SU-DHL-6 (cell line): Measurements from ENCODE around the gene FBXO42.

Experiments
- H2AFZ ChIP-seq: fragments of 200-600 bp; sonication (generic); 2 replicates; pipeline ENCODE4 v1.6.1; 2014; ENCODE audit warnings: low read depth, mild to moderate bottlenecking, moderate library complexity, mixed read lengths, antibody characterized with exemption, low read length; ENCODE audit not compliant: severe bottlenecking
- H3F3A ChIP-seq: fragments of 200-600 bp; shearing (Covaris generic); 2 replicates; pipeline ENCODE4 v1.6.0; 2016; ENCODE audit warnings: antibody characterized with exemption, mild to moderate bottlenecking; ENCODE audit not compliant: insufficient read depth
- H3K27ac ChIP-seq: fragments of 200-600 bp; sonication (generic); 2 replicates; pipeline ENCODE4 v1.5.1; 2016; ENCODE audit warnings: low read depth, mild to moderate bottlenecking, low read length, moderate library complexity, mixed read lengths
- H3K27me3 ChIP-seq: fragments of 200-600 bp; sonication (generic), shearing (Covaris generic); 2 replicates; pipeline ENCODE4 v1.6.0; 2014; ENCODE audit warnings: mild to moderate bottlenecking, low read length
- H3K36me3 ChIP-seq: fragments of 200-600 bp; sonication (generic); 2 replicates; pipeline ENCODE4 v1.6.1; 2014; ENCODE audit warnings: mild to moderate bottlenecking, low read length, mixed read lengths
- H3K4me2 ChIP-seq: fragments of 300-600, 200-600 bp; shearing (Covaris generic), sonication (generic); 2 replicates; pipeline ENCODE4 v1.6.0; 2014; ENCODE audit warnings: low read length, low read depth, mild to moderate bottlenecking; ENCODE audit not compliant: poor library complexity, severe bottlenecking
- H3K4me3 ChIP-seq: fragments of 200-600 bp; sonication (generic); 2 replicates; pipeline ENCODE4 v1.5.1; 2014; ENCODE audit warnings: antibody characterized with exemption, low read length, mild to moderate bottlenecking, mixed read lengths; ENCODE audit not compliant: insufficient read depth, poor library complexity, severe bottlenecking
- H3K79me2 ChIP-seq: fragments of 200-600 bp; sonication (generic); 2 replicates; pipeline ENCODE4 v1.6.1; 2014; ENCODE audit warnings: mild to moderate bottlenecking, low read length, moderate library complexity; ENCODE audit not compliant: insufficient read depth
- H3K9ac ChIP-seq: fragments of 200-600 bp; sonication (generic); 2 replicates; pipeline ENCODE4 v1.7.0; 2014; ENCODE audit warnings: mild to moderate bottlenecking, low read length
- H3K9me2 ChIP-seq: fragments of 200-600 bp; sonication (generic); replicated peaks from 2 replicates; pipeline ENCODE4 v1.6.1; 2014; ENCODE audit warnings: low read length; ENCODE audit not compliant: insufficient read depth
- H3K9me3 ChIP-seq: fragments of 200-600 bp; sonication (generic); 2 replicates; pipeline ENCODE4 v1.6.1; 2014; ENCODE audit warnings: low read length, mixed read lengths; ENCODE audit not compliant: insufficient read depth
- H4K20me1 ChIP-seq: fragments of 200-600 bp; sonication (generic); 2 replicates; pipeline ENCODE4 v1.6.1; 2014; ENCODE audit warnings: low read depth, mild to moderate bottlenecking, antibody characterized with exemption, low read length, moderate library complexity, mixed read lengths
- EZH2phosphoT487 ChIP-seq: fragments of 200-600 bp; sonication (generic), shearing (Covaris generic); conservative IDR thresholded peaks from 2 replicates; pipeline ENCODE4 v1.6.1; 2018; ENCODE audit warnings: mild to moderate bottlenecking, antibody characterized with exemption, low read length, moderate library complexity, mixed read lengths
- TF ChIP-seq, protein P1 (sequence below): fragments of 200-600 bp; sonication (generic); IDR thresholded peaks from one replicate; pipeline ENCODE4 v1.5.1; 2017; ENCODE audit warnings: antibody characterized with exemption, mild to moderate bottlenecking, low read length, moderate library complexity; ENCODE audit not compliant: insufficient read depth, poor library complexity, severe bottlenecking

Gene FBXO42

DNA sequence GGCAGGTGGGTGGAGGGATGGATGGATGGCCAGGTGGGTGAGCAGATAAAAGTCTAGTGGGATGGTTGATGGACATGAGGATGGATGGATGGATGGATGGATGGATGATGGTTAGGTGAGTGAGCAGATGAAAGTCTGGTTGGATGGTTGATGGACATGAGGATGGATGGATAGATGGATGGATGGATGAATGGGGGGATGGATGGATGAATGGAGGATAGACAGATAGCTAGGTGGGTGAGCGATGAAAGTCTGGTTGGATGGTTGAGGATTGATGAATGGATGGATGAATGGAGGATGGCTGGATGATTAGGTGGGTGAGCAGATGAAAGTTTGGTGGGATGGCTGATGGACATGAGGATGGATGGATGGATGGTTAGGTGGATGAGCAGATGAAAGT, 130.8 kb downstream of the FBXO42 start:
- H3F3A ChIP-seq = no peaks in the 10 kb centered on the region
- no peak overlapping the region for H3K9ac ChIP-seq
- H2AFZ ChIP-seq = no peak overlapping the region
- H3K4me3 ChIP-seq = no peak overlapping the region
- H3K36me3 ChIP-seq = no peaks in the 10 kb centered on the region
- H3K27ac ChIP-seq = no peak overlapping the region
- H3K9me2 ChIP-seq = no peaks in the 10 kb centered on the region
- H3K4me2 ChIP-seq = no peak overlapping the region
- H3K9me3 ChIP-seq = no peaks in the 10 kb centered on the region
- H3K79me2 ChIP-seq = no peaks in the 10 kb centered on the region
- no peaks in the 10 kb centered on the region for H3K27me3 ChIP-seq
- TF ChIP-seq EZH2phosphoT487 = no peak
- TF ChIP-seq, protein P1, sequence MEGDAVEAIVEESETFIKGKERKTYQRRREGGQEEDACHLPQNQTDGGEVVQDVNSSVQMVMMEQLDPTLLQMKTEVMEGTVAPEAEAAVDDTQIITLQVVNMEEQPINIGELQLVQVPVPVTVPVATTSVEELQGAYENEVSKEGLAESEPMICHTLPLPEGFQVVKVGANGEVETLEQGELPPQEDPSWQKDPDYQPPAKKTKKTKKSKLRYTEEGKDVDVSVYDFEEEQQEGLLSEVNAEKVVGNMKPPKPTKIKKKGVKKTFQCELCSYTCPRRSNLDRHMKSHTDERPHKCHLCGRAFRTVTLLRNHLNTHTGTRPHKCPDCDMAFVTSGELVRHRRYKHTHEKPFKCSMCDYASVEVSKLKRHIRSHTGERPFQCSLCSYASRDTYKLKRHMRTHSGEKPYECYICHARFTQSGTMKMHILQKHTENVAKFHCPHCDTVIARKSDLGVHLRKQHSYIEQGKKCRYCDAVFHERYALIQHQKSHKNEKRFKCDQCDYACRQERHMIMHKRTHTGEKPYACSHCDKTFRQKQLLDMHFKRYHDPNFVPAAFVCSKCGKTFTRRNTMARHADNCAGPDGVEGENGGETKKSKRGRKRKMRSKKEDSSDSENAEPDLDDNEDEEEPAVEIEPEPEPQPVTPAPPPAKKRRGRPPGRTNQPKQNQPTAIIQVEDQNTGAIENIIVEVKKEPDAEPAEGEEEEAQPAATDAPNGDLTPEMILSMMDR = no peak
- no peaks in the 10 kb centered on the region for H4K20me1 ChIP-seq

DNA sequence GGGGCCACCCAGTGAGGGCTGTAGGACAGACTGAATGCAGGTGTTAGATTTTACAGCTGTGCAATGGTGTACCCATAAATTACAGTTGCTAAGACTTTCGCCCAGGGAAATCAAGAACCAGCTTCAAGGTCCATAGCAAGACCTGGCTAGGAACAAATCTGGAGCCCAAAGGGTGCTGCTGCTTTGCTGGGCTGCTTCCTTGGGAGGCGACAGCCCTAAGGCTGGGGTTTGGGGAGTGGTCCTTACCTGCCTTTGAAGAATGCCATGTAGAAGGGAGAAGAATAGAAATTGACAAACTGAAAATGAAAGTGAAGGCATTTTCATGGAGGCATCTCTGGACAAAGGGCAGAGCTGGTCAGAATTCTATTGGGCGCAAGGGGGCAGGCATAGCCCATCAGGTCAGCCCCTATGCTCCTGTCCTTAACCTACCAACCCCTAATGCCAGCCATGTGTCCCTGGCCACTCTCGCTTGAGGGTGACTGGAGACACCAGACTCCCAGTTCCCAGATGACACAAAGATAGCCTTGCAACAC, 132.2 kb downstream of the FBXO42 start:
- Histone ChIP-seq H2AFZ (no peak overlapping the region), H3K9me2 (no peaks in the 10 kb centered on the region), H3K9me3 (no peaks in the 10 kb centered on the region), H3K27ac (no peak overlapping the region), H3K36me3 (no peaks in the 10 kb centered on the region), H3K9ac (no peak overlapping the region), H4K20me1 (no peaks in the 10 kb centered on the region), H3K4me3 (no peak overlapping the region), H3K79me2 (no peaks in the 10 kb centered on the region), H3F3A (no peaks in the 10 kb centered on the region), H3K4me2 (no peak overlapping the region), H3K27me3 (no peaks in the 10 kb centered on the region)
- TF ChIP-seq, protein P1 = no peak
- no peak for TF ChIP-seq EZH2phosphoT487

DNA sequence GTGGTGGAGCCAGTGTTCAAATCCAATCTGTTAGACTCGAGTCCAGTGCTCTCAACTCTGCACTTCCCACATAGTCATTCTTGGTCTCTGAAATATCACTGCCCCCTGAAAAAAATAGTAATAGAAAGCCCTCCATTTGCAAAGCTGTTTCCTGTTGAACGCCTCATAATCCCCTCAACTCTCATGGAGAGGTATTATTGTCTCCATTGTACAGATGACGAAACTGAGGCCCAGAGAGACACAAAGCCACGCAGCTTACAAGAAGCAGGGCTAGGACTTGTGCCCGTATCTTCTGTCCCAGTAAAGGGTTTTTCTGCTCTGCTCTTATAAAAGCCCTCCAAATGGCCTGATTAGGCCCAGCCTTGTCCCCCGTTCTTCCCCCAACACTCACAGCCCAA, 133.6 kb downstream of the FBXO42 start:
- H3K27me3 ChIP-seq = no peaks in the 10 kb centered on the region
- no peak overlapping the region for H3K27ac ChIP-seq
- H4K20me1 ChIP-seq = no peaks in the 10 kb centered on the region
- H3K36me3 ChIP-seq = no peaks in the 10 kb centered on the region
- no peak overlapping the region for H3K4me2 ChIP-seq
- no peak overlapping the region for H3K4me3 ChIP-seq
- TF ChIP-seq, protein P1 = no peak
- TF ChIP-seq EZH2phosphoT487 = no peak
- H3F3A ChIP-seq = no peaks in the 10 kb centered on the region
- H3K9me2 ChIP-seq = no peaks in the 10 kb centered on the region
- H2AFZ ChIP-seq = no peak overlapping the region
- H3K9ac ChIP-seq = no peak overlapping the region
- no peaks in the 10 kb centered on the region for H3K9me3 ChIP-seq
- H3K79me2 ChIP-seq = no peaks in the 10 kb centered on the region
